Panc1 (cell line): ENCODE results near the gene ACSM6.

ENCODE experiments used
- TCF7L2 ChIP-seq: IDR thresholded peaks from 2 replicates; pipeline ENCODE4 v1.6.1; 2011; ENCODE audit warnings: mild to moderate bottlenecking, low read depth, low read length, inconsistent platforms
- TF ChIP-seq, protein P1 (sequence below): fragments of 450-650 bp; IDR thresholded peaks from 2 replicates; pipeline ENCODE4 v1.5.1; 2017; ENCODE audit warnings: mild to moderate bottlenecking

- TF ChIP-seq, protein P1, sequence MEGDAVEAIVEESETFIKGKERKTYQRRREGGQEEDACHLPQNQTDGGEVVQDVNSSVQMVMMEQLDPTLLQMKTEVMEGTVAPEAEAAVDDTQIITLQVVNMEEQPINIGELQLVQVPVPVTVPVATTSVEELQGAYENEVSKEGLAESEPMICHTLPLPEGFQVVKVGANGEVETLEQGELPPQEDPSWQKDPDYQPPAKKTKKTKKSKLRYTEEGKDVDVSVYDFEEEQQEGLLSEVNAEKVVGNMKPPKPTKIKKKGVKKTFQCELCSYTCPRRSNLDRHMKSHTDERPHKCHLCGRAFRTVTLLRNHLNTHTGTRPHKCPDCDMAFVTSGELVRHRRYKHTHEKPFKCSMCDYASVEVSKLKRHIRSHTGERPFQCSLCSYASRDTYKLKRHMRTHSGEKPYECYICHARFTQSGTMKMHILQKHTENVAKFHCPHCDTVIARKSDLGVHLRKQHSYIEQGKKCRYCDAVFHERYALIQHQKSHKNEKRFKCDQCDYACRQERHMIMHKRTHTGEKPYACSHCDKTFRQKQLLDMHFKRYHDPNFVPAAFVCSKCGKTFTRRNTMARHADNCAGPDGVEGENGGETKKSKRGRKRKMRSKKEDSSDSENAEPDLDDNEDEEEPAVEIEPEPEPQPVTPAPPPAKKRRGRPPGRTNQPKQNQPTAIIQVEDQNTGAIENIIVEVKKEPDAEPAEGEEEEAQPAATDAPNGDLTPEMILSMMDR, result no peak
- no peak for TF ChIP-seq TCF7L2
Measured at GRCh38 chr10:95211606-95212279, 17.7 kb downstream of the ACSM6 start.
